ENCODE measurements around the gene ANKRD13D. TPM values are rescaled to one million over a fixed set of nuclear protein-coding genes. Genes with fewer than 3 reads are reported as not detected.

ANKRD13D gene
- total RNA-seq, 1 experiment from 2014 or later = 58.9 TPM

DNA sequence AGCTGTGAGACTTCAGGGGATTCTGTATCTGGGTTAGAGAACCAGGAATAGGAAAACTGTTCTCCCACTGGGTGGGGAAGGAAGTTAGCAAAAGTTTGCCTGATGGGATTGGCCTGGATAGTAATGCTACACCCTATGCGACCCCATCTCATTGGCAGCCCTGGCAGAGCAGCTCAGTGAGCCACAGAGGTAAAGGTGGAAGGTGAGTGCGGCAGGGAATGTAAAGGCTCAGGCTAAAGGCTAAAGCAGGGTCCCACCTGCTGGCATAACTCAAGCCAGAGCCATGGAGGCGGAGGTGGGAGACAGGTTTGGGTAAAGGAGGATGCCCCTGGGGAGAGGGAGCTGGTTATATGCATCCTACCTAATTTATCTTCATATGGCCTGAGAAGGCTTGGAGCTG is 32.9 kb downstream of the ANKRD13D start:
- Histone ChIP-seq H3K27ac (ENCODE audit: low read length) (no peak overlapping the region), H3K9me2 (replicated peaks; ENCODE audit: low read length) (no peaks in the 10 kb centered on the region), H2AFZ (ENCODE audit: low read length) (no peak overlapping the region), H3K4me3 (ENCODE audit: low read length) (no peak overlapping the region), H3K27me3 (ENCODE audit: low read length) (no peaks in the 10 kb centered on the region), H4K20me1 (ENCODE audit: low read length) (no peaks in the 10 kb centered on the region), H3K9me3 (ENCODE audit: low read length) (no peaks in the 10 kb centered on the region), H3K9ac (ENCODE audit: low read length) (no peak overlapping the region), H3K79me2 (ENCODE audit: low read length) (peaks cover 21% of the 10 kb centered on the region), H3F3A (ENCODE audit: low read length, unreplicated experiment) (no peaks in the 10 kb centered on the region), H3K4me2 (ENCODE audit: low read length) (no peak overlapping the region), H3K36me3 (ENCODE audit: low read depth, low read length) (no peaks in the 10 kb centered on the region), H3K4me1 (ENCODE audit: insufficient read depth, low read length) (peaks cover 12% of the 10 kb centered on the region; the same call in 1 of the 2 replicates)
- no TSS peak for BruUV-seq (replicated peaks)
- ChIA-PET CTCF (interaction anchor here (1.5 kb wide), 1 partner anchor 60 kb away, joined by 5 read pairs; no protein-coding TSS in a partner anchor), POLR2A (ENCODE audit: unreplicated experiment) (no interaction called here)
- no peak for DNase-seq
- no peak for ATAC-seq
- intact Hi-C loops (cut with micrococcal nuclease) = no loop called here
- TF ChIP-seq EZH2phosphoT487 (IDR thresholded peaks at IDR 0.05; ENCODE audit: borderline replicate concordance, low read length) = no peak
- TF ChIP-seq EZH2 (IDR thresholded peaks at IDR 0.05; ENCODE audit: low read length, unreplicated experiment) = no peak
- TF ChIP-seq, protein P1, sequence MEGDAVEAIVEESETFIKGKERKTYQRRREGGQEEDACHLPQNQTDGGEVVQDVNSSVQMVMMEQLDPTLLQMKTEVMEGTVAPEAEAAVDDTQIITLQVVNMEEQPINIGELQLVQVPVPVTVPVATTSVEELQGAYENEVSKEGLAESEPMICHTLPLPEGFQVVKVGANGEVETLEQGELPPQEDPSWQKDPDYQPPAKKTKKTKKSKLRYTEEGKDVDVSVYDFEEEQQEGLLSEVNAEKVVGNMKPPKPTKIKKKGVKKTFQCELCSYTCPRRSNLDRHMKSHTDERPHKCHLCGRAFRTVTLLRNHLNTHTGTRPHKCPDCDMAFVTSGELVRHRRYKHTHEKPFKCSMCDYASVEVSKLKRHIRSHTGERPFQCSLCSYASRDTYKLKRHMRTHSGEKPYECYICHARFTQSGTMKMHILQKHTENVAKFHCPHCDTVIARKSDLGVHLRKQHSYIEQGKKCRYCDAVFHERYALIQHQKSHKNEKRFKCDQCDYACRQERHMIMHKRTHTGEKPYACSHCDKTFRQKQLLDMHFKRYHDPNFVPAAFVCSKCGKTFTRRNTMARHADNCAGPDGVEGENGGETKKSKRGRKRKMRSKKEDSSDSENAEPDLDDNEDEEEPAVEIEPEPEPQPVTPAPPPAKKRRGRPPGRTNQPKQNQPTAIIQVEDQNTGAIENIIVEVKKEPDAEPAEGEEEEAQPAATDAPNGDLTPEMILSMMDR (conservative IDR thresholded peaks at IDR 0.05; ENCODE audit: low read depth, low read length) = no peak

DNA sequence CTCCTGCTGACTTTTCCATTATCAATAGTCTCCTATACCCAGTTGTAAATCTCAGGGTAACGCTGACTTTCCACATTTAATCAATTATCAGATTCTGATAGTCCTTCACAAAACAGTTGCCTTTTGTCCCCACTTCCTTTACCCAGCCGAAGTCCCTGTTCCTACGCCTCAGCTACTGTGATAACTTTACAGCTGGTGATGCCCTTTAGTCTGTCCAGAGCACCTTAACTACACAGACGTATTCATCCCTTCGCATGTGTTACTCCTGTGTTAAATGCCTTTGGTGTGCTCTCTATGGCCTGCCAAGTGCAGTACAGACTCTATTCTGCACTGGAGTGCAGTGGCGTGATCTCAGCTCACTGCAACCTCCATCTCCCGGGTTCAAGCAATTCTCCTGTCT is 34.4 kb downstream of the ANKRD13D start:
- Histone ChIP-seq H3K9me3 (ENCODE audit: low read length) (no peaks in the 10 kb centered on the region), H4K20me1 (ENCODE audit: low read length) (no peaks in the 10 kb centered on the region), H2AFZ (ENCODE audit: low read length) (no peak overlapping the region), H3K36me3 (ENCODE audit: low read depth, low read length) (no peaks in the 10 kb centered on the region), H3K9ac (ENCODE audit: low read length) (no peak overlapping the region), H3K4me3 (ENCODE audit: low read length) (no peak overlapping the region), H3K27ac (ENCODE audit: low read length) (no peak overlapping the region), H3K4me2 (ENCODE audit: low read length) (no peak overlapping the region), H3K79me2 (ENCODE audit: low read length) (peaks cover 15% of the 10 kb centered on the region), H3K27me3 (ENCODE audit: low read length) (no peaks in the 10 kb centered on the region), H3F3A (ENCODE audit: low read length, unreplicated experiment) (no peaks in the 10 kb centered on the region), H3K4me1 (ENCODE audit: insufficient read depth, low read length) (peaks cover 9% of the 10 kb centered on the region; the same call in 1 of the 2 replicates), H3K9me2 (replicated peaks; ENCODE audit: low read length) (no peaks in the 10 kb centered on the region)
- DNase-seq (no peak), ATAC-seq (no peak)
- no TSS peak for BruUV-seq (replicated peaks)
- CTCF ChIA-PET = no interaction called here
- intact Hi-C loops (cut with micrococcal nuclease) = no loop called here
- no peak for TF ChIP-seq EZH2phosphoT487 (IDR thresholded peaks at IDR 0.05; ENCODE audit: borderline replicate concordance, low read length)
- TF ChIP-seq, protein P1 (conservative IDR thresholded peaks at IDR 0.05; ENCODE audit: low read depth, low read length) = no peak
- no peak for TF ChIP-seq EZH2 (IDR thresholded peaks at IDR 0.05; ENCODE audit: low read length, unreplicated experiment)
- POLR2A ChIA-PET (ENCODE audit: unreplicated experiment) = no interaction called here

- ATAC-seq = no peak
- Histone ChIP-seq H3K9me3 (ENCODE audit: low read length) (no peaks in the 10 kb centered on the region), H4K20me1 (ENCODE audit: low read length) (no peaks in the 10 kb centered on the region), H3K4me2 (ENCODE audit: low read length) (no peak overlapping the region), H3K36me3 (ENCODE audit: low read depth, low read length) (no peaks in the 10 kb centered on the region), H3K79me2 (ENCODE audit: low read length) (no peaks in the 10 kb centered on the region), H3F3A (ENCODE audit: low read length, unreplicated experiment) (peaks cover 5% of the 10 kb centered on the region), H2AFZ (ENCODE audit: low read length) (no peak overlapping the region), H3K27ac (ENCODE audit: low read length) (no peak overlapping the region), H3K4me3 (ENCODE audit: low read length) (no peak overlapping the region), H3K4me1 (ENCODE audit: insufficient read depth, low read length) (no peaks in the 10 kb centered on the region), H3K27me3 (ENCODE audit: low read length) (no peaks in the 10 kb centered on the region), H3K9ac (ENCODE audit: low read length) (no peak overlapping the region), H3K9me2 (replicated peaks; ENCODE audit: low read length) (no peaks in the 10 kb centered on the region)
- intact Hi-C loops (cut with micrococcal nuclease) = no loop called here
- ChIA-PET POLR2A (ENCODE audit: unreplicated experiment) (no interaction called here), CTCF (interaction anchor here (0.7 kb wide), 1 partner anchor 60 kb away, joined by 5 read pairs; the partner anchor contains the start of gene RAD9A)
- no peak for TF ChIP-seq EZH2phosphoT487 (IDR thresholded peaks at IDR 0.05; ENCODE audit: borderline replicate concordance, low read length)
- TF ChIP-seq EZH2 (IDR thresholded peaks at IDR 0.05; ENCODE audit: low read length, unreplicated experiment) = no peak
- no TSS peak for BruUV-seq (replicated peaks)
- DNase-seq = no peak
These were observed 43.1 kb downstream of the ANKRD13D start for GRCh38 chr11:67332081-67332691.
